HG02759 (cell line): Measurements from ENCODE around the gene AP2B1.
A peak's percentile ranks its signal among the peaks of the same experiment; 100 is the strongest.
"Not testable (repeated sequence)": the region's sequence is repeated elsewhere in the genome, so short reads cannot be mapped to it uniquely, and the experiment has no call there.

Source experiments
- ATAC-seq: cut with Tn5 transposase; IDR thresholded peaks from one replicate; pipeline ENCODE4 v1.9.1; 2021; ENCODE audit warnings: mild to moderate bottlenecking, moderate library complexity; ENCODE audit not compliant: unreplicated experiment

Gene AP2B1

DNA sequence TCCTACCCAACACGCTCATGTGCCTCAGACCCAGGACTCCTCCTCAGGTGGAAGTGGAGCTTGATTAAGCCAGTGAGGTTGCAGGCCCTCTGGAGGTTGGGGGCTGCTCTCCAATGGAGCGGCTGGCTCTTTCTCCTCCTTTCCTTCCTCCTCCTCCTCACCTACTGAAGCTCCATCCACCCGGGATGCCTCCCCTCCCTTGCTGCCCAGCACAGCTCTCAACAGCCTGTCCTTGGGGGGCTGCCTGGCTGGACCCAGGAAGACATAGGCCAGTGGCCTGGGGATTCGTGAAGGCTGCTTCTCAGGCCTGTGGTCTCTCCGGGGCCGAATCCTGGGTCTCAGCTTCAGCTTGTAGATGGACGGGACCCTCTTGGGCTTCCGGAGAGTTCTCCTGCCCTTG lies 157.7 kb downstream of the AP2B1 start:
- ATAC-seq: no peak

DNA sequence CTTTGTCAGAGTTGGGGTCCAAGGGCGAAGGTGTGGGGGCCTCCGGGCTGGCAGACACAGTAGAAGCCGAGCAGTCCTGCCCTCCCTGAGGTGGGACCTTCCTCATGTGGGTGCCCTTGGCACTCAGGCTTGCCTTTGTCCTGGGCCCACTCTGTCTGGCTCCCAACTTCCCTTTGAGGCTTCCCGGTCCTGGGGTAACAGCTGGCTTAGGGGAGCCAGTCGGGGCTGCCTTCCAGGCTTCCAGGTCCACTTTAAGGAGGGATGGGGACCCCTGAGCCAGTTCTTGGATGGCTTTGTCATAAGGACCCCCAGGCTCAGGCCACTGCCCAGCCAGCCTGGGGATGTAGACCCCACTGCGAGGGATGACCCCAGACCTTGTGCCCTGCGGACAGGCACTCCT lies 158.1 kb downstream of the AP2B1 start:
- ATAC-seq: no peak

- ATAC-seq: no peak
Measured at GRCh38 chr17:35745749-35746320, 158.7 kb downstream of the AP2B1 start.

DNA sequence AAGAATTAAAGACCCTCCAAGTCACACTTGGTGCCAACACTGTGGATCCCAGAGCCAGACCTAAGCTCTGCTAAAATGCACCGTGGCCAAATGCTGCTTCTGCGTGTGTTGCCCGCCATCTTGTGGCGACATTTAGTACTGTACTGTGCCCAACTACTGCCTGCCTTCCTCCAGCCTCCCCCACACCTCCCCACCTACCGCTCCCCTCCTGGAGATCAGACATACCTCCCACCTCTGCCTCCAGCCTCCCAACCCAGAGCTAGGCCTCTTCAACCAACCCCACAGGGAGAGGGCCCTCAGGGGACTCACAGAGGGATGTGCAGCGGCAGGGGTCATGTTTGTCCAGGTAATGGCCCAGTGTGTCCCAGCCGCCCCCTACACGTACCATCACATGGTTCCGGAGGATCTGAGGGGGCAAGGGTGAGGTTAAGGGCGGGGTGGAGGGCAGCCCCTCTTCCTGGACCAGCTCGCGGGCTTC lies 160.5 kb downstream of the AP2B1 start:
- no peak for ATAC-seq

GRCh38 chr17:35748341-35748841 lies 161.3 kb downstream of the AP2B1 start:
- no peak for ATAC-seq

- no peak for ATAC-seq
Measured at GRCh38 chr17:35748979-35749378, 161.9 kb downstream of the AP2B1 start.

DNA sequence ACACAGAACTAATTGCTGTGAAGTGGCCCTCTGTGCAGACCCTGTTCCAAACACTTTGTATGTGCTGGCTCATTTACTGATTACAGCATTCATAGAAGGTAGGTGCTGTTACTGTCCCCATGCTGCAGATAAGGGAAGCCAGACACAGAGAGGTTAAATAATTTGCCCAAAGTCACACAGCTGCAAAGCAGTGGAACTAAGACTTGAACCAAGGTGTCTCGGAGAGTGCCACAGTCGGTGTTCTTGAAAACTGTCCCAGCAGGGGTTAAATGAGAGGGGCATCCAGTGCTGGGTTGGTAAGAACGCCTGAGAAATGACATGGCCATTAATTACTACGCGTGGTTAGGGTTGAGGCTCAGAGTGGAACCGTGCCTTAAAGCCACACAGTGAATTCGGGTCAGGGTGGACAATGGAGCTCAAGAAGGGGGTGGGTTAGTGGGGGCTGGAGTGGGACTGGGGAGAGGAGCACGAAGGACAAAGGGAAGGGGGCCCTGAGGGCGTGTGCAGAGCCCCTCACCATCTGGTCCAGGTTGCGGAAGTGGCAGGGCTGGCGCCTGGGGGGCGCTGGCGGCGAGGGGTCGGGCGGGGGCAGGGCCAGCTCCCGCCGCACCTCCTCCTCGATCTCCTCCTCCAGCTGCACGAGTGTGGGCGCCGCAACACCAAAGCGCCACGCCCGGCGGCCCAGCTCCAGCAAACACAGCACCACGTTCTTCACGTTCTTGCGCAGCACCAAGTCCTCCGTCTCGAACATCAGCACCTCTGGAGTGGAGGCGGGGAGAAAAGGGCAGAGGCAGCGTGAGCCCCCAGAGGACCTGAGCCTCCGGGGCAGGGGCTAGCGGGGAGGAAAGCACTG lies 162.7 kb downstream of the AP2B1 start:
- ATAC-seq: no peak

GRCh38 chr17:35750526-35751395 lies 163.6 kb downstream of the AP2B1 start:
- no peak for ATAC-seq

- ATAC-seq: not testable (repeated sequence)
Measured at GRCh38 chr17:35751541-35751940, 164.4 kb downstream of the AP2B1 start.

GRCh38 chr17:35752471-35752870 lies 165.3 kb downstream of the AP2B1 start:
- ATAC-seq: no peak

DNA sequence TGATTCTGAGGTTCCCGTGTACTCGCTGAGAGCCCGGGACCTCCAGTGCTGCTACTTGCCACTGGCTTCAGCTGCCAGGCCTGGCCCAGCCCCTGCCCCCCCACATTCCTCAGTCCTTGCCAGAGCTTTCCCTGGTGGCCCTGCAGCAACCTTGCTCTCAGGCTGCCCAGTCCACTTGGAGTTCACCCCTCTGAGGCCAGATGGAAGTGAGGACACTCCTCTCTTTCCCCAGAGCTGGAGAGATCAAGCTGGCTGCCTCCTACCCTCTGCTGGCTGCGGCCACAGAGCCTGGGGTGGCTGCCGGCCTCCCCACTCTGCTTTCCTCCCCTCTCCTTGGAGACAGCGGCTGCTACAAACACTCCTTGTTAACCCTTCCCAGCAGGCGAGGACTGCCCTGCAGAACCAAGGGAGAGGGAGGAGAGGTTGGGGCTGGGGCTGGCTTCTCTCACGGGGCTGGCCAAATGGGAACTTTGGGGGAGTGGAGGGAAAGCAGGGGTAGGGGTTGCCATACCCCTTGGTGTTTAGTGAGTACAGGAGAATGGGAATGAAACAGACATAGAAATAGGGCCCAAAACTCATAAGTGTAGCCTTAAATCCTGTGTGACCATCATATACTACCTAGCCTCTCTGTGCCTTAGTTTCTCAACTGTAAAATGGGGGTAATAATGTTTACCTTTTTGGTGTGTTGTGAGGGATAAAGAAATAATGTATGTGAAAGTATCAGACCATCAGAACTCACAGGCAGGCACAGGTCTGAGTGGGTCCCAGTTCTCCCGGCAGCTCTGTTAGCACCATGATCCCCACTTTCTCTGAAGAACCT lies 166.0 kb downstream of the AP2B1 start, which contains the start of gene GAS2L2:
Gene GAS2L2 (minus strand): TSS at position 295 of the 820 bp plus-strand sequence. CDS start 389 bp downstream, outside the sequence.
- ATAC-seq: no peak

DNA sequence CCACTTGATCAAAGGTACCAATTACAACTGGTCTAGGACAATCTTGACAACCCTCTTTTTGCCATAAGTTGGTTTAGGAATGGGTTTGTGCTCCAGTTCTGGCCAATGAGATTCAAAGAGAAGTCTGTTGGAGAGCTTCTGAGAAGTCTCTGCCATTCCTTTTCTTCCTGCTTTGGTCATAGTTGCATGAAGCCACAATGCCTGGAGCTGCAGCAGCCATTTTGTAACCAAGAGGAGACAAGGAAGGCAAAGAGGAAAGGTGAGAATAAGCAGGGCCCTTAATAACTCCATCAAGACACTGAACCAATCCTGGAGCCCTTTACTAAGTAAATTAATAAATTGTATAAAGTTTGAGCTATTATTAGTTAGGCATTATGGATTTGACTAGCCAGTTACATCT lies 170.1 kb downstream of the AP2B1 start:
- no peak for ATAC-seq

DNA sequence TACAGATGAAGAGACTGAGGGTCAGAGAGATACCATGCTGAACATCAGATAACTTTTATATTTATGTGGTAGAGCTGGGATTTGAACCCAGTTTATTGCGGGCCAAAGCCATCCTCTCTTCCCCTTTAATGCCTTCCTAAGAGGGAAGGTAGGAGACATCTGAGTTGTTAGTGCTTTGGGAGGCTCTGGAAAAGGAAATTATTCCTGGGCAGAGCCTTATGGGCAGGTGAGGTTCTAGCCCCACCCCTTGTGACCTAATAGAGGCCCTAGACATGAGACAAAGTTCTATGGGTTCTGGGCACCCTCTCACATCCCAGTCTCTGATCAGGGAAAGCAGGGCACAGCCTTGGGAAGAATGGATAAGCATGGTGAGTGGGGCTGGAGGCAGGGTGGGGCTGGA lies 173.5 kb downstream of the AP2B1 start, which contains the start of gene C17orf50:
Gene C17orf50 (plus strand): TSS at position 301 of the 400 bp plus-strand sequence. CDS start 55 bp downstream, at position 356.
- ATAC-seq: no peak

DNA sequence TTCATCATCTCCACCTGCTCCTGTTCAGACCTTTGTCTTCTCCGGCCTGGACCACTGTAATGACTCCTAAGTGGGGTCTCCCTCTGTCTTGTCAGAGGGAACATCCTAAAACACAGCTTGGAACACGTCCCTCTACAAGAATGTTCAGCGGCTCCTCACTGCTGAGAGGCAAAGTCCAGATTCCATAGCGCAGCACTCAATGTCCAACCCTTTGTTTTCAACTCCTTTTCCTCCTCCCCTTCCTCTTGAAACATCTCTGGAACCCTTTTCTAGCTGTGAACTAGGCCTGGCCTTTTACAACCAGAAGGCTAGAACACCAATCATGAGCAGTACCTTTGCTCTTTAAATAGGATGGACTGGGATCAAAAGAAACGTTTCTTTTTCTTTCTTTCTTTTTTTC lies 174.5 kb downstream of the AP2B1 start:
- ATAC-seq: no peak

DNA sequence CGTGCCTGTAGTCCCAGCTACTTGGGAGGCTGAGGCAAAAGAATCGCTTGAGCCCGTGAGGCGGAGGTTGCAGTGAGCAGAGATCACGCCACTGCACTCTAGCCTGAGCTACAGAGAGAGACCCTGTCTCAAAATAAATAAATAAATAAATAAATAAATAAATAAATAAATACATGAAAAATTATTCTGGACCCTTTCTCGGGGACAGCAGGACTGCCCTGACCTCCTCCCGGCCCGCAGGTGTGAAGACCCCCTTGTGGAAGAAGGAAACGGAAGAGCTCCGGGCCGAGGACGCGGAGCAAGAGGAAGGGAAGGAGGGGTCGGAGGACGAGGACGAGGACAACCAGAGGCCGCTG lies 176.6 kb downstream of the AP2B1 start:
- ATAC-seq: no peak

GRCh38 chr17:35764123-35764991 lies 177.2 kb downstream of the AP2B1 start:
- ATAC-seq: peak; percentile 96

- ATAC-seq: no peak
Measured at GRCh38 chr17:35765086-35765710, 178.1 kb downstream of the AP2B1 start.

DNA sequence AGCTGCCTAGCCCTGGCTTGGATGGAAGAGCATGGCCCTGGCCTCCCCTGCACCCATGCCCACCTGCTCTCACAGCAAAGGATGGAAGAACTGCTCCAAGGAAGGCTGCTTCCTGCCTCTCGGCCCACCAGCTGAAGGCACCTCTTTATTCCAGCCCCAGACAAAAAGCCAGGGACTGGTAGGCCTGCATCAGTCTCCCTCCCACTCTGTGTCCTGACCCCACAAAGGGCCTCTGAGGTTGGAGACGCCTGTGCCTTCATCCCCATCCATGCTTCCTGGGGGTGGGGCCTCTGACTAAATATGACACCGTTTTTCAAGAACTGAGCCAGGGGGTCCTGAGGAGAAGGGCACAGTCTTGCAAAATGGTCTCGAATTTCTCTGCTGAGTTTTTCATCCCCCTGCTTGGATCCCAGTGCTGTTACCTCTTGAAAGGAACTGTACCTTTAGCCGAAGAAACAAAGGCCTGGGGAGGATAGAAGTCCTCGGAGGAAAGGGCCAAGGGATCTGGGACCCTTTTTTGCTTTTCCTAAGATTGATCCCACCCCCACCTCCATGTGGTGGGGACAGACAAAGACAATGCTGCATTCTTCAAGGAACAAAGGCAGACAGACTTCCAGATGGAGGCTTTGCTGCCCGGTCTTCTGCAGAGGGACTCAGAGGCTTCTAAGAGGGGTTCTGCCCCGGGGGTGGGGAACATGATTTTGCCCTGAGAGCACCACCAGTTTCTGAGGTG lies 178.8 kb downstream of the AP2B1 start:
- ATAC-seq: no peak
